Neural crest cell (in vitro differentiated cells): ENCODE measurements around the gene FAM3A. TPM values are rescaled to one million over a fixed set of nuclear protein-coding genes. Genes with fewer than 3 reads are reported as not detected.

Experiments
- DNase-seq: peaks from one replicate; pipeline ENCODE4 v3.0.0; 2021; ENCODE audit warnings: low read depth, mixed read lengths, low spot score
- H3K27ac Mint-ChIP-seq: one replicate; pipeline ENCODE4 v1.8.0; 2021; ENCODE audit warnings: mild to moderate bottlenecking, mixed read lengths; ENCODE audit not compliant: unreplicated experiment
- H3K27me3 Mint-ChIP-seq: 2 replicates; pipeline ENCODE4 v1.8.0; 2021; ENCODE audit warnings: low read depth, mild to moderate bottlenecking, mixed read lengths
- H3K36me3 Mint-ChIP-seq: 2 replicates; pipeline ENCODE4 v1.8.0; 2021; ENCODE audit warnings: low read depth, mild to moderate bottlenecking, mixed read lengths
- H3K4me1 Mint-ChIP-seq: 2 replicates; pipeline ENCODE4 v1.8.0; 2021; ENCODE audit warnings: mixed read lengths
- H3K4me3 Mint-ChIP-seq: one replicate; pipeline ENCODE4 v1.8.0; 2021; ENCODE audit warnings: mild to moderate bottlenecking, mixed read lengths
- H3K9me3 Mint-ChIP-seq: 2 replicates; pipeline ENCODE4 v1.8.0; 2021; ENCODE audit warnings: mixed read lengths
- total RNA-seq: library from RNA; stranded (reverse); gene quantifications from 2 replicates; pipeline ENCODE4 v1.2.1, GENCODE V29; 2021
- TF ChIP-seq, protein P1 (sequence below): fragments of 200-600 bp; sonication (generic); conservative IDR thresholded peaks from 2 replicates; pipeline ENCODE4 v1.5.0; 2021; ENCODE audit warnings: antibody characterized with exemption, mild to moderate bottlenecking

The FAM3A gene
- total RNA-seq, 1 donor from 2014 or later: 25.8 TPM

DNA sequence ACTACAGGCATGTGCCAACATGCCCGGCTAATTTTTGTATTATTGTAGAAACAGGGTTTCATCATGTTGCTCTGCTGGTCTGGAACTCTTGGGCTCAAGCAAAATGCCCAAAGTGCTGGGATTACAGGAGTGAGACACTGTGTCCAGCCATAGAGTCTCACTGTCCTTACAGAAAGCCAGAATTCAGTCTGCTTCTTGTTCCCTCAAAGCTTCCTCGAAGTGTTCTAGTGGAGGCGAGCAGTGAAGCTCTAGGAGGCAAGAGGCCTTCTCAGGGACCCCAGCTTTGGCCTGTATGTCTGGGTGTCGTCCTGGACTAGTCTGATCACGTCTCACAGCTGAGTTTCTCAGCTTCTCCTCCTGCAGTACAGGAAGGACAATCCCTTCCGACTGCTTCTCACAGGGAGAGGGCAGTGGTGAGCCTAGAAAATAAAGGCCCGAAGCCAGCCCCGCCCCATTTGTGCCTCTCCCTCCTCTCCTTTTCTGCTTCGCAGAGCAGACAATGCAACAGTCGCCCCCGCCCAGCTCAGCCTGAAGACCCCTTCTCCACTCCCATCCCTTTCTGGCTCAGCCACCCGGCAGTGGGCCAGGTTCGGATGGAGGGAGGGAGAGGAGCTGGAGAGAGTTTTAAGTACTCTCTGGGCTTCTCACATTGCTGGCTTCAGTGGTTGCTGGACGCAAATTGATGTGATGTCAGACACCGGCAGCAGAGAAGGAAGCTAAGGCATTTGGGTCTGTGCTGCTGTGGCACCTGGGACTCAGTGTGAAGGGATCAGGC is 11.1 kb upstream of the FAM3A start:
- TF ChIP-seq, protein P1, sequence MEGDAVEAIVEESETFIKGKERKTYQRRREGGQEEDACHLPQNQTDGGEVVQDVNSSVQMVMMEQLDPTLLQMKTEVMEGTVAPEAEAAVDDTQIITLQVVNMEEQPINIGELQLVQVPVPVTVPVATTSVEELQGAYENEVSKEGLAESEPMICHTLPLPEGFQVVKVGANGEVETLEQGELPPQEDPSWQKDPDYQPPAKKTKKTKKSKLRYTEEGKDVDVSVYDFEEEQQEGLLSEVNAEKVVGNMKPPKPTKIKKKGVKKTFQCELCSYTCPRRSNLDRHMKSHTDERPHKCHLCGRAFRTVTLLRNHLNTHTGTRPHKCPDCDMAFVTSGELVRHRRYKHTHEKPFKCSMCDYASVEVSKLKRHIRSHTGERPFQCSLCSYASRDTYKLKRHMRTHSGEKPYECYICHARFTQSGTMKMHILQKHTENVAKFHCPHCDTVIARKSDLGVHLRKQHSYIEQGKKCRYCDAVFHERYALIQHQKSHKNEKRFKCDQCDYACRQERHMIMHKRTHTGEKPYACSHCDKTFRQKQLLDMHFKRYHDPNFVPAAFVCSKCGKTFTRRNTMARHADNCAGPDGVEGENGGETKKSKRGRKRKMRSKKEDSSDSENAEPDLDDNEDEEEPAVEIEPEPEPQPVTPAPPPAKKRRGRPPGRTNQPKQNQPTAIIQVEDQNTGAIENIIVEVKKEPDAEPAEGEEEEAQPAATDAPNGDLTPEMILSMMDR: peak; percentile 60
- peaks cover 10% of the 10 kb centered on the region for H3K4me1 Mint-ChIP-seq
- H3K4me3 Mint-ChIP-seq: peak overlapping the region; percentile 57
- H3K36me3 Mint-ChIP-seq: peaks cover 2% of the 10 kb centered on the region
- peak; percentile 60 for DNase-seq
- H3K27ac Mint-ChIP-seq: peak overlapping the region; percentile 86
- H3K27me3 Mint-ChIP-seq: peaks cover 3% of the 10 kb centered on the region
- H3K9me3 Mint-ChIP-seq: no peaks in the 10 kb centered on the region

DNA sequence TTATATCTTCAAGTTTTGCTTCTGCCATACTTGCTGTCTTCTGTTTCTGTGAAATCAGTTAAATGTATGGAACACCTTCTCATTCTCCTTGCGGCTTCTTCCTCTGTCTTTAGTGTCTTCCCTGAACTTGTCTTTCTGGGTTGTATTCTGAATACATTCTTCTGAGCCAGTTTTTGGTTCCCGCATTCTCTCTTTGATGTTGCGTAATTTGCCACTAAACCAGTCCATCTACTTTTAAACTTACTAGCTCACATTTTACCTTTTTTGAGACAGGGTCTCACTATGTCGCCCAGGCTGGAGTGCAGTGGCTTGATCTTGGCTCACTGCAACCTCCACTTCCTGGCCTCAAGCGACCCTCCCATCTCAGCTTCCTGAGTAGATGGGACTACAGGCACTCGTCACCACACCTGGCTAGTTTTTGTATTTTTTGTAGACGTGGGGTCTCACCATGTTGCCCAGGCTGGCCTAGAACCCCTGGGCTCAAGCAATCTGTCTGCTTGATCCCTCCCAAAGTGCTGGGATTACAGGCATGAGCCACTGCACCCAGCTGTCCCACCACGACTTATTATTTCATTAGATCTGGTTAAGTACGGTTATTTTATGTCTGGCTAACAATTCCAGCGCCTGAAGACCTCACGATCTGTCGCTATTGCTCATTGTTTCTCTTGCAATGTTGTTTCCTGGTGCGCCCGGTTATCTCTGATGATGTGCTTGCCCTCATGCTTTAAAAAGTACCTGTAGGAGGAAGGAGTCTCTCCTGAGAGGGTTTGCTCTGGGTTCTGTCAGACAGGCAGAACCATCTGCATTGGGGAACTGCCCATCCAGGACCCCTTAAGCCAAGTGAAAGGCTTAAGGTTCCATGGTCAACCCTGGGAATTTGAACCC is 9.8 kb upstream of the FAM3A start:
- Mint-ChIP-seq H3K27me3 (peaks cover 3% of the 10 kb centered on the region), H3K4me1 (peaks cover 10% of the 10 kb centered on the region), H3K36me3 (peaks cover 2% of the 10 kb centered on the region), H3K9me3 (no peaks in the 10 kb centered on the region), H3K27ac (no peak overlapping the region), H3K4me3 (no peak overlapping the region)
- TF ChIP-seq, protein P1: no peak
- no peak for DNase-seq

DNA sequence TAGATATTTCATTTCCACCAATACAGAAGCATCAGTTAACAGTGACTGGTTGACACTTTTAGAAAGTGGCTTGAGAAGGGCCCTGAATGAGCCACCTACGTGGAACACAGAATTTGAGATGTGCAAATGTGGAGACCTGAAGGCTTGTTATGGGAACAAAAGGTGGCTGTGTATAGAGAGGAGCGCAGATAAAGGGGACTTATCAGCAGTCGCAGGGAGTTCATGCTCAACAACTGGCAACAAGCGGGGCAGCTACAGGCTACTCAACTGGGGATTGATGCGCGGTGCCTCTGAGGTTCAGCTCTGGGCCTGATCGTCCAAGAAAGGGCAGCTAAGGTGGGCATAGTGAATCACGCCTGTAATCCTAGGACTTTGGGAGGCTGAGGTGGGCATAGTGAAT is 3.4 kb upstream of the FAM3A start:
- no peak for DNase-seq
- no peaks in the 10 kb centered on the region for H3K9me3 Mint-ChIP-seq
- peaks cover 23% of the 10 kb centered on the region for H3K4me1 Mint-ChIP-seq
- no peak overlapping the region for H3K4me3 Mint-ChIP-seq
- no peaks in the 10 kb centered on the region for H3K27me3 Mint-ChIP-seq
- H3K27ac Mint-ChIP-seq: no peak overlapping the region
- H3K36me3 Mint-ChIP-seq: no peaks in the 10 kb centered on the region
- TF ChIP-seq, protein P1: no peak

DNA sequence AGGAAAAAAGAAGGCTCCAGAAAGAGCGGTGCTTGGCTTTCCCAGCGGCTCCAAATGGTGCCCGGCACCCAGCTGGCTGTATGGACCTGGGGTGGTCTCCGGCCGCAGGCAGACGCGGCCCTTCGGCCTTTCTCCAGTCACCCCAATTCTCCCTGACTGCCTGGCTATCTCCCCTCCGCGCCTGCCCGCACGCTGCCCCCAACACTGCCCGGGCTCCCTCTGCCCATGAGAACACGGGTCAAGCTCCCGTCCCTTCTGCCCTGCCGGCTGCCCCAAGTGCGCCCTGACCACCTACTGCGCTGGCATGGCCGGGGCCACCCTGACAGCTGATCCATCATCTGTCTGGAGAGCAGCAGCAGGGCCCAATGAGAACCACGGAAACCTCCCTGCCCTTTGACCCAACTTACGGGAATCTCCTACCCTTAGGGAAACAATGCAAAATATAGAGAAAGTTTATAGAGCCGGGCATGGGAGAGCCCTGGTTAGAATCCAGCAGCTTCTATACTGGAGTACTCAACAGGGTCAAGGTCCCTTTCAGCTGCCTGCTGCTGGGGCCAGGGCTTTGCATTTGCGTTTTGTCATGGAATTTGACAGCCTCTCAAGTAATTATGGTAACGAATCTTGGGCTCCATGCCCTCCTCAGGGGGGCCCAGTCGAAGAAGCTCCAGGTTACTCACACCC is 1.2 kb upstream of the FAM3A start:
- DNase-seq: no peak
- Mint-ChIP-seq H3K27ac (no peak overlapping the region), H3K9me3 (no peaks in the 10 kb centered on the region), H3K4me3 (peak overlapping the region; percentile 72), H3K36me3 (peaks cover 5% of the 10 kb centered on the region), H3K27me3 (no peaks in the 10 kb centered on the region), H3K4me1 (peaks cover 30% of the 10 kb centered on the region)
- TF ChIP-seq, protein P1: no peak

DNA sequence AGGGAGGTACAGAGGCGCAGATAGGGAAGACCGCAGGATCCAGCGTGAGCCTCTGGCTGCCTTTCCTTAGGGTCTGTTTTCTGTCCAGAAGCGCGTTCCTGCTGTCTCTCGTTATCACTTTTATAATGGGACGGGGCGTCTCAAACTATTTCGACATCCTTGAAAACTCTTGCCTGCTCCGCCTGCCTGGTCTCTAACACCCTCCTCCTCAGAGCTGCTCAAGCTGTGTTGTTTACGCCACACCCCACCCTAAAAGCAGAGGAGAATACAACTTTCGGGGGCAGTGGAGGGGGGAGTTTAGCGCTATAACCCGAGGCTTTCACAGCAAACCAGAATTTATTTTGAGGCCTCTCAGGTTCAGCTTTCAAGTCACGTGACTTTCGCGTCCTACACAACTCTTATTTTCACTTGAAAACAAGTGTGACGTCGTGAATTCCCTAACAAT is 646 bp upstream of the FAM3A start:
- Mint-ChIP-seq H3K4me3 (peak overlapping the region; percentile 87), H3K27me3 (no peaks in the 10 kb centered on the region), H3K4me1 (peaks cover 30% of the 10 kb centered on the region), H3K36me3 (peaks cover 5% of the 10 kb centered on the region), H3K9me3 (no peaks in the 10 kb centered on the region), H3K27ac (peak overlapping the region; percentile 91)
- TF ChIP-seq, protein P1: no peak
- DNase-seq: no peak
